Left ventricle myocardium inferior (tissue), 1 donor: ENCODE data around the gene NRG3. TPM values are rescaled to one million over a fixed set of nuclear protein-coding genes. Genes with fewer than 3 reads are reported as not detected.

Experiments used
- DNase-seq: peaks from one replicate; pipeline ENCODE4 v3.0.0-alpha.2; 2020
- H3K27ac ChIP-seq: fragments of 200-600 bp; replicated peaks from 2 replicates; pipeline ENCODE4 v1.8.0; 2021
- H3K27me3 ChIP-seq: fragments of 200-600 bp; 2 replicates; pipeline ENCODE4 v1.8.0; 2021; ENCODE audit warnings: low read depth
- H3K36me3 ChIP-seq: fragments of 200-600 bp; 2 replicates; pipeline ENCODE4 v1.8.0; 2021
- H3K4me1 ChIP-seq: fragments of 200-600 bp; 2 replicates; pipeline ENCODE4 v1.8.0; 2021
- H3K4me3 ChIP-seq: fragments of 200-600 bp; 2 replicates; pipeline ENCODE4 v1.8.0; 2021; ENCODE audit warnings: mild to moderate bottlenecking, moderate library complexity
- H3K9me3 ChIP-seq: fragments of 200-600 bp; replicated peaks from 2 replicates; pipeline ENCODE4 v1.8.0; 2021
- CTCF ChIP-seq: fragments of 200-600 bp; IDR thresholded peaks from 2 replicates; pipeline ENCODE4 v1.8.0; 2021; ENCODE audit warnings: antibody characterized with exemption, mild to moderate bottlenecking, borderline replicate concordance
- intact Hi-C: fragments of 100-400 bp; cut with micrococcal nuclease; formaldehyde crosslinking; loops from one replicate; pipeline ENCODE4 v1.11.0; 2022
- total RNA-seq: library from RNA; stranded (reverse); fragmentation: NEBNext Ultra II Directional; extraction: Animal tissue kit (Norgen Biotek cat#: 25700); gene quantifications from one replicate; pipeline ENCODE4 v1.2.1, GENCODE V29; 2021
- donor health status: DM: no; HTN: yes; CAD: no; lungs with severe emphysema.

NRG3 gene
- total RNA-seq, 1 donor from 2014 or later, result 0.11 TPM

GRCh38 chr10:82378146-82378545 lies 503.2 kb downstream of the NRG3 start:
- Histone ChIP-seq H3K9me3 (no peaks in the 10 kb centered on the region), H3K27me3 (no peaks in the 10 kb centered on the region), H3K36me3 (no peaks in the 10 kb centered on the region), H3K4me3 (no peak overlapping the region), H3K4me1 (no peaks in the 10 kb centered on the region), H3K27ac (no peak overlapping the region)
- intact Hi-C loops, result no loop called here
- DNase-seq, result no peak
- no peak for TF ChIP-seq CTCF

- H3K9me3 ChIP-seq, result no peaks in the 10 kb centered on the region
- no peak for DNase-seq
- no peak overlapping the region for H3K27ac ChIP-seq
- intact Hi-C loops, result no loop called here
- H3K4me3 ChIP-seq, result no peak overlapping the region
- TF ChIP-seq CTCF, result no peak
- H3K36me3 ChIP-seq, result no peaks in the 10 kb centered on the region
- no peaks in the 10 kb centered on the region for H3K4me1 ChIP-seq
- H3K27me3 ChIP-seq, result no peaks in the 10 kb centered on the region
Observed at GRCh38 chr10:82383350-82383749, 508.4 kb downstream of the NRG3 start.

GRCh38 chr10:82390866-82391658 lies 516.1 kb downstream of the NRG3 start:
- Histone ChIP-seq H3K27me3 (no peaks in the 10 kb centered on the region), H3K36me3 (no peaks in the 10 kb centered on the region), H3K9me3 (no peaks in the 10 kb centered on the region), H3K4me1 (no peaks in the 10 kb centered on the region), H3K27ac (no peak overlapping the region), H3K4me3 (no peak overlapping the region)
- no peak for DNase-seq
- TF ChIP-seq CTCF, result no peak
- intact Hi-C loops, result no loop called here

- no peaks in the 10 kb centered on the region for H3K9me3 ChIP-seq
- no peak overlapping the region for H3K4me3 ChIP-seq
- DNase-seq, result no peak
- H3K36me3 ChIP-seq, result no peaks in the 10 kb centered on the region
- H3K4me1 ChIP-seq, result no peaks in the 10 kb centered on the region
- H3K27me3 ChIP-seq, result no peaks in the 10 kb centered on the region
- intact Hi-C loops, result no loop called here
- H3K27ac ChIP-seq, result no peak overlapping the region
- no peak for TF ChIP-seq CTCF
Observed at GRCh38 chr10:82391971-82392370, 517.0 kb downstream of the NRG3 start.

- no peak overlapping the region for H3K4me3 ChIP-seq
- H3K9me3 ChIP-seq, result no peaks in the 10 kb centered on the region
- H3K27me3 ChIP-seq, result no peaks in the 10 kb centered on the region
- H3K27ac ChIP-seq, result no peak overlapping the region
- no peaks in the 10 kb centered on the region for H3K4me1 ChIP-seq
- intact Hi-C loops, result no loop called here
- no peak for DNase-seq
- no peaks in the 10 kb centered on the region for H3K36me3 ChIP-seq
- no peak for TF ChIP-seq CTCF
Observed at GRCh38 chr10:82392533-82392932, 517.5 kb downstream of the NRG3 start.
